HG03097 (cell line): ENCODE results near the gene PDE4C.

Experiments used
- ATAC-seq: cut with Tn5 transposase; IDR thresholded peaks from one replicate; pipeline ENCODE4 v1.9.1; 2021; ENCODE audit not compliant: unreplicated experiment, low FRiP score

PDE4C gene

DNA sequence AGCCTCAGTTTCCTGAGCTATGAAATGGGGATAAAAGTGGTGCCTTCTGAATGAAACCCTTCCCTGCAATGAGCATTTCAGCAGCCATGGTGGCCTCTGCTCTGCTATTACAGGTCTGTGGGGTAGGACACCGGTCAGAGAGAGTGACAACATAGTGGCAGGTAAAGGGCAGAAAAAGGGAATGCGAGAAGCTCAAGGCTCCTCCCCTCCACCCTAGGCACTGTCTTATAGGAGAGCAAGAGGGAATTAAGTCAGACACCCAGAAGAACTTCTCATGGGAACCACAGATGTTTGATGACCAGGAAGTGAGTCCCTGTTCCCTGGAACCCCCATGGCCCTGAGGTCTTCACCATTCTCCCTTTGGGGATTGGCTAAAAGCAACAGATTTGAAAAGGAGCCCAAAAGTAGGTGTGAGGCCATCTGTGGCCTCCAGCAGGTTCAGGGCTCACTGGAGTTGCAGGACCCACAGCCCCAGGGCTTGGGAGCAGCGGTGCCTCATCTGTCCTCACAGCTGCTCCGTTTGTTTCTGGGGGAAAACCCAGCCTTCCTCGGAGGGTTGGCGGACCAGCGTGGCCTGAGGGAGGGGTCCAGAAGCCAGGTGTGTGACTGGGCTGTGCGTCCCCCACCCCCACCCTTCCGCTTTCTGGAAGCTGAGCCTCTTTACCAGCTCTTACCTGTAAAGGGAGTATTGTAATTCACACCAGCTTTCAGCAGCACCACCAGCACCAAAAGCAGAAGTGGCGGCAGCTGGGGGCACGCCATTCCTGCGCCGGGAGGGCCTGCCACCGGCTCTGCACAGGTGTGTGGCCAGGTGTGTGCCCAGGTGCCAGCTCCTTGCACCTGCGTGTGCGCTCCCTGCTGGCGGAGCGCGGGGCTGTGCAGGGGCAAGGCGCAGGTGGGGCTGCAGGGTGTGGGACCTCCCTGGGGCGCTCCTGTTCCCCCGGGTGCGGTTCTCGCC, 28.6 kb upstream of the PDE4C start:
- no peak for ATAC-seq

DNA sequence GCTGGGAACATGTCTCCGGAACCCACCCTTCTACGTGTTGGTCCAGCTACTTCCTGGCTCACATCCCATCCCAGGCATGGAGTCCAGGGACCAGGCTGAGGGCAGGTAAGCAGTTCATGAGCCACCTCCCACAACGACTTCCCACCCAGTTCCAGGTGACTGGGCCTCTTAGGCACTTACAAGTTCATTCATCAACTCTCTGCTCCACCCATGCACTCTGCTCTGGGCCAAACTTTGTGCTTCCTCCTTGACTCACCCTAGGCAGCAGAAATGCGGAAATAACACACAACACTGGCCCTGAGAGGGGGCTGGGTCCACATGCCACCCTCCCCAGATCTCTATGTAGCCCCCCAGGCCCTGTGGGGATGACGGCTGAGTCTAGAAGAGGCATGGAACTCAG, 27.5 kb upstream of the PDE4C start:
- ATAC-seq, result no peak

DNA sequence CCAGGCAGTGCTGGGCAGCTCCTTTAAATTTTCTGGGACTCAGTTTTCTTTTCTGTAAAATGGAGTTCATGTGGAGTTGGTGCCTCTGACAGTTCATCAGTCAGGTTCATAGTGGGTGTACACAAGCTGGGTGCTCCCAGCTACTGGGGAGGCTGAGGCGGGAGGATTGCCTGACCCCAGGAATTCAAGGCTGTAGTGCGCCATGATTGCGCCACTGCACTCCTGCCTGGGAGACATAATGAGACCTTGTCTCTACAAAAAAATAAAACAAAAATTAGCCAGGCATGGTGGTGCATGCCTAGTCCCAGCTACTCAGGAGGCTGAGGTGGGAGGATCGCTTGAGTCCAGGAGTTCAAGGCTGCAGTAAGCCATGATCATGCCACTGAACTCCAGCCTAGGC, 26.9 kb upstream of the PDE4C start:
- no peak for ATAC-seq

DNA sequence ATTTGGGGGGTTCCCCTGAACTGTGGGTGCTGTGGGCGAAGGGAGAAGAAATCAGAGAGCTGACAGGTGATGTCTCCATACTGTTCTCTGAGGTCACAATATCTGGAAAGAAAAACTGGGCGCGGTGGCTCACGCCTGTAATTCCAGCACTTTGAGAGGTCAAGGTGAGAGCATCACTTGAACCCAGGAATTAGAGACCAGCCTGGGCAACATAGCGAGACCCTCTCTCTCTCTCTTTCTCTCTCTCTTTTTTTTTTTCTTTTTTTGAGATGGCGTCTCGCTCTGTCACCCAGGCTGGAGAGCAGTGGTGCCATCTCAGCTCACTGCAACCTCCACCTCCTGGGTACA, 26.1 kb upstream of the PDE4C start:
- no peak for ATAC-seq

DNA sequence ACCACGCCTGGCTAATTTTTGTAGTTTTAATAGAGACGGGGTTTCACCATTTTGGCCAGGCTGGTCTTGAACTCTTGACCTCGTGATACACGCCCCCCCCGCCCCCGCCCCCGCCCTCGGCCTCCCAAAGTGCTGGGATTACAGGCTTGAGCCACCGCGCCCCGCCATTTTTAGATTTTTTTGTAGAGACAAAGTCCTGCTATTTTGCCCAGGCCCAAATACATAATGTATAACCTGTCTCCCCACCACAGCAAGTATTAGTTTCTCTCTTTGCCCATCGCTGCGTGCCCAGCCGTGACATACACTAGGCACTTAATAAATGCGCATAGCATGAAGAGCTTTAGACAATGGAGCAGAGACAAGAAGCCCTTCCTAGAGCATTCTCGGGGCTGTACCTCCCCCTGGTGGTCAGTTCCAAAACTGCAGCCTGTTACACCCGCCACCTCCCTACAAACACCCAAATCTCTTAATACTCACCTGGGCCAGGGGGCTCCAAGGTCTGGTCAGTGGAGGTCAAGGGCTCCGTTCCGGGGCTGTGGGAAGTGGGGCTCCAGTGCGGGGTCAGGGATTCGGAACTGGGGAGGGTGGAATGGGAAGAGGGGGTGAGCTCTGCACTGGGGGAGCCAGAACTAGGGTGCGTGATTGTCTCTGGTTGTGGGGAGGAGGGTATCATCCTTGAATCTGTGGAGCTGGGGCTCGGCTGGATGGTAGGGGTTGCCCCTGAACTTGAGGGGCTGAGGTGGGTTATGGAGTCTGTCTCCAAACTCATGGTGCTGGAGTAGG, 25.5 kb upstream of the PDE4C start:
- ATAC-seq, result no peak

DNA sequence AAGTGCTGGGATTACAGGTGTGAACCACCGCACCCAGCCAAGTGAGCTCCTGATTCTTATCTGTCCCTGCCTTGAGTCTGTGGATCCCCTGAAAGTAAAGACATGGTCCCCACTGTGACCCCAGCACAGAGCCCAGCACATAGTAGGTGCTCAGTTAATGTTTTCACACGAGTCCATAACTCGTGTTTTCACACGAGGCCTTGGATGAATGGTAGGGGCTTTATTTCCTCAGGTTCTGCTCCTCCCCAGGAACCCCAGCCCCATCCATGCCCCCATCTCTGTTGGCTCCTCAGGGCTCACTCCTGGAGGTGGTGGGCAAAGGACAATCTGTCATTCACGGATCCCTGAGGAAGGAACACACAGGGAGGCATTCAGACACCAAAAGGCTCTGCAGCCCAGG, 23.6 kb upstream of the PDE4C start:
- no peak for ATAC-seq

DNA sequence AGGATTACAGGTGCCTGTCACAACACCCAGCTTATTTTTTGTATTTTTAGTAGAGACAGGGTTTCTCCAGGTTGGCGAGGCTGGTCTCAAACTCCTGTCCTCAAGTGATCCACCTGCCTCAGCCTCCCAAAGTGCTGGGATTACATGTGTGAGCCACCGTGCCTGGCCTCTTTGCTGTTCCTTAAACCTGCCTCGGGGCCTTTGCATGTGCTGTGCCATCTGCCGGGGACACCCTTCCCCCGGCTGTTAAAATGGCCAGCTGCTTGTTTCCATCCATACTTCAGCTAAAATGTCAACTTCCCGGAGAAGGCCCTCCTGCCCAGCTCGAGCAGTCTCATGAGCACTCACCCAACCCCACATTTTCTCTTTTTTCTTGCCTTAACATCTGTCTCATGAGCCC, 19.1 kb upstream of the PDE4C start:
- ATAC-seq, result no peak

DNA sequence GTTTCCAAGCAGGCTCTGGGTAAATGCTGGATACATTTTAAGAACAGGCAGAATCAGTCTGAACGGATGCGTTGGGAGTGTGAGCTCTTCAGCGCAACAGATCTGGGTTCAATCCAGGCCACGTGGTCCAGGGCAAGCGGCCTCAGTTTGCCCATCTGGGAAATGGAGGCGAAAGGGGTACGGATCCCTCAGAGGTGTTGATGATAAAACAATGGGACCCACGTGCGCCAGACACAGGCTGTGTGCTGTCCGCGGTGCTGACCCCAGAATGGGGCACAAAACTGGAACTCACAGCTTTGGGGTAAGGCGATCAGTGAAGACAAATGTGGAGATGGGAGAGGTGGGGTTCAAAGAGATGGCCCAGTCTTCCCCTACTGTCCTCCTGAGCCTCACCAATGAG, 13.1 kb upstream of the PDE4C start:
- ATAC-seq, result no peak

DNA sequence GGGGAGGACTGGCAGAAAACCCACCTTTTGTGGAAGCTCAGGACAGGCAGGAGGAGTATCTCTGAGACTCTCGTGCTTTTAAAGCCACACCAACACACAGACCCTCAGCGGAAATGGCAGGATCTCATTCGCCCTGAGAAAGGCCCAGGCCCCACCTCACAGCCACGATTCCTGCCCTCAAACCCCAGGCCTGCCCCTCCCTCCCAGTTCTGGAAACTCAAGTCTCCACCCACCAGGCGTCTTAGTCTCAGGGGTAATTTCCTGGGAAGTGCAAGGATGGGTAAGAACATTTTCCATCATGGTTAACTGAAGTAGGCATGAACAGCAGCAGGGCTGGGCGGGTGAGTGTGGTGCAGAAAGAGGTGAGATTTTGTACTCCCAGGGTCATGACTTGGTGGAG, 8.0 kb upstream of the PDE4C start:
- ATAC-seq, result no peak

DNA sequence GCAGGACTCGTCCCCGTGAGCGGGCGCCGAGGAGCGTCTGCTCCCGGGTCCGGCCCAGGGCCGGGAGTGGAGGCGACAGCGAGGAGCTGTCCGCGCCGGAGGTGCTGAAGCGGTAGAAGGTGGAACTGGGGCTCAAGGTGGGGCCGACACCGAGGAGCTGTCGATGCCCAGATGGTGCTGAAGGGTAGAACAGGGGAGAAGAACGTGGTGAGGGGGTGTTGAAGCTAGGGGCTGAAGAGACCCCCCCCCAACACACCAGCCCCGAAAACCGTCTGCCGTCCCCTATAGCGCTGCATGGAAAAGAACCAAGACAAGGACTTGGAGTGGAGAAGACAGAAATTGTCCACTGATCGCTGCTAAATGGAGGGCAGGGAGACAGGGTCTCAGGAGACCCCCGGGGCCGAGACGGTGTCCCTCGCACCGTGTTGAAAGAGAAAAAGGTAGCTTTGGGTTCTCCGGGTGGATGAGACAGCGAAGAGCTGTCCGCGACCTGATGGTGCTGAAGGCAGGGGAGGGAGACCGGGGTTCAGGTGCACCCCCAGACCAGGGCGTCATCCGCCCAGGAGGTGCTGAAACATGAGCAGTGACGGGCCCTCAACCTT, 7.1 kb upstream of the PDE4C start:
- no peak for ATAC-seq

DNA sequence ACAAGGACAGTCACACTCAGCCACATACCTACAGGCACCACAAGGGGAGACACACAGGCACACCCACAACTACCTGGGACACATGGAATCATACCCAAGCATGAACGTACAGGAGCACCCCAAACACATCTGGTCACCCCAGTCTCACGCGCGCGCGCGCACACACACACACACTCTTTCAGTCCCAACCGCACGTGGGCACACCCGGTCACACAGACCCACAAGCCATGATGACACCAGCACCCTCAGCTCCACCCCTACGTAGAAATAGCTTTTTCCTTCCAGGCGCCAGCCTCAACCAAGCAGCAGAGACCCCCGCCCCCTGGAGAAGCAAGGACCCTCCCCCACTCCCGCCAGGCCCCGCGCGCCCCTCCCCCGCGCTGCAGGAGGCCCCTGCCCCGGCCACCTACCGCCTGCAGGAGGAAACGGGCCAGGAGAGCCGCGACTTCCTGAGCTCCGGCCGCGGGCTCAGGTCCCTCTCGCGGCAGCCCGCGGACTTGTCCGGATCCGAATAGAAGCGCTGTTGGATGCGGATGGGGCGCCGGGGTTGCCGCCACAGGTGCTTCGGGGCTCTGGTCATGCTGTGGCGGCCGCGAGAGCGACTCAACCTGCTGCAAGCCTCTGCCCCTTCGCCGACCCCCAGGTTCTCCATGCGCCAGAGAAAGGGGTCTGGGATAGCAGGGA, 6.4 kb upstream of the PDE4C start:
- no peak for ATAC-seq

DNA sequence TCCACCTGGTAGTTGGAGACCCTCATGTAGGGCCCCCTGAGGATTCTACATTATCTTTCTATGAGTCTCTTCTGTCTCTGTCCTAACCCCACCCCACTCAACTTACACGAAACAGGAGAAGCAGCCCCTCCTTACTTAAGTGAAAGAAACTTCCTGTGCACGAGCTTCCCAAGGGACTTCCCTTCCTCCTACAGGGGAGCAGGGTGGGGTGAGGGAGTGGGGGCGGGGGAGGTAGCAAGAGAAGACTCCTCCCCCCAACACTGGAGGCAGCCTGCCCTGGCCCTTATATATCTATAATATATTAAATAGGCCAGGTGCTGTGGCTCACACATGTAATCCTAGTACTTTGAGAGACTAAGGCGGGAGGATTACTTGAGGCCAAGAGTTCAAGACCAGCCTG, 5.5 kb upstream of the PDE4C start:
- ATAC-seq, result no peak

DNA sequence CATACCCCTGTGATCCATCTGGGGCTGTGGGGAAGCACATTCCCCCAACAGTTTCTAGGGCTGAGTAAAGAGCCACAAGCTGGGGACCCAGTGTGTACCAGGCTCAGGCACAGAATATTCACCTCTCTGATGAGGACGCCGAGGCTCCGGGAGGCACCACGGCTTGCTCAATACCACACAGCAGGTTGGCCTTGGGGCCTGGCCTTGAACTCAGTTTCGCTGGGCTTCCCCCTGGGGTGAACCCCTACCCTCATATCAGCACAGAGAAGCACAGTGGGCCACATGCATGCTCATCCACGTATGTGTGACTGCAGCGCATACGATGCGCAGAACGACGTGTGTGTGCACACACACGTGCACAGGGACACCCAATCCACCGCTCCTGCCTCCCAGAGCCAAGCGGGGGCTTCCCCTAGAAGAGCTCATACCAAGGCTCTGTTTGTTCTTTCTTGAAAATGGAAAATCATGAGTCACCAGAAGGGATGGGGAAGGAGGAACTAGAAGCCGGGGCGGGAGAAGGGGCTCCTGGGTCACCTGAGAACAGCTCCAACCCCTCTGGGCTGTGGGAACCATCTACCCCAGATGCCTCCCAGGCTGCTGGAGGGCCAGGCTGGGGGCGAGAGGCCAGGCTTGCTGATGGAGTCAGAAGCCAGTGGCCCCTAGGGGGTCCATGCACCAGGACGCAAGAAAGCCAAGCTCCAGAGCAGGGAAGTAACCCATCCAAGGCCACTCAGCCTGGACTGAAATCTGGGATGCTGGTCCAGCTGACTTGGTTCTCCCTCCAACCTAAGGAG, 4.9 kb upstream of the PDE4C start:
- no peak for ATAC-seq

DNA sequence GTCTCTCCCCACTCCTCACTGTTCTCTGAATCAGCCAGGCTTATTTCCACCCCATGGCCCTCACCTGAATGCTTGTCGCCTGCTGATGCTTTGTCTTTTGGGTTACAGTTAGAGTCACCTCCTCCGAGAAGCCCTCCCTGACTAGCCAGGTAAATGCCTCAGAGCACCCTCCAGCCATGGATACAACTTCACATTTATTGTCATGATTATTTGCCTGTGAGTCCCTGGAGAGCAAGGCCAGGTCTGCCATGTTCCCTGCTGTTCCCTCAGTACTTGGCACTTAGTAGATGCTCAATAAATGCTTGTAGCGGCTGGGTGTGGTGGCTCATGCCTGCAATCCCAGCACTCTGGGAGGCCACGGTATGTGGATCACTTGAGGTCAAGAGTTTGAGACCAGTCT, 3.7 kb upstream of the PDE4C start:
- ATAC-seq, result no peak

DNA sequence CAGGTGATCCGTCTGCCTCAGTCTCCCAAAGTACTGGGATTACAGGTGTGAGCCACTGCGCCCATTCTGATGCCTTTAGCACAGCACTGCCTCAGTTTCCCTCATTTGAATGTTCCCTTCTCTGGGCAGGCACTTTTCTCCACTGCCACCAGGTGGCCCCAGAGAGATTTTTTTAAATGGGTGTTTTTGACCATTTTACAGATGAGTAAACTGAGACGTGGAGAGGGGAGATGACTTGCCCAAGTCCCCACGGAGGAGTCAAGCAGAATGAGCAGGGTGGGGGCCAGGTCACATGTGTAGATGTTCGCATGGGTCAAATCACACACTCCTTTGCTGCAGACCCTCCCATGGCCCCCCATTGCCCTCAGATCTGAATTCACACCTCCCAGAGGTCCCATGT, 3.2 kb upstream of the PDE4C start:
- no peak for ATAC-seq

DNA sequence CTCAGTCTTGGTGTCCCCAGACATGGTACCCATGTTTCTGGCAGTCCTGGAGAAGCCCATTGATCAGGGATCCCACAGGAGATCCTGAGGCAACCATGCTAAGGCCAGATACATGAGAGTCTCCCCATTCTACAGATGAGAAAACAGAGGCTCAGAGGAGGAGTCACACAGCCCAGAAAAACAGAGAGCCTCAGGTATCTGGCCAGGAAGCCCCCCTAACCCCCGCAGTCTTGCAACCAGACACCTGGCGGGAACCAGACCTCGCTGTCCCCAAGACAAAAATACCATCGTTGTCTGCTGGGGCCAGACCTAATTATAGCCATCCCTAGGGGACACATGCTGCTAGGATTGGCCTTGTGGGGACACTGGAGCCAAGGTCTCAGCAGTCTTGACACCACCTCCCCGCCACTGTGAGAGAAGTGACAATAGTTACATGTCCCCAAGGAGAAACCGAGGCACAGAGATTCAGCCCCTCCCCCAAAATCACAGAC, 1.6 kb upstream of the PDE4C start:
- no peak for ATAC-seq

DNA sequence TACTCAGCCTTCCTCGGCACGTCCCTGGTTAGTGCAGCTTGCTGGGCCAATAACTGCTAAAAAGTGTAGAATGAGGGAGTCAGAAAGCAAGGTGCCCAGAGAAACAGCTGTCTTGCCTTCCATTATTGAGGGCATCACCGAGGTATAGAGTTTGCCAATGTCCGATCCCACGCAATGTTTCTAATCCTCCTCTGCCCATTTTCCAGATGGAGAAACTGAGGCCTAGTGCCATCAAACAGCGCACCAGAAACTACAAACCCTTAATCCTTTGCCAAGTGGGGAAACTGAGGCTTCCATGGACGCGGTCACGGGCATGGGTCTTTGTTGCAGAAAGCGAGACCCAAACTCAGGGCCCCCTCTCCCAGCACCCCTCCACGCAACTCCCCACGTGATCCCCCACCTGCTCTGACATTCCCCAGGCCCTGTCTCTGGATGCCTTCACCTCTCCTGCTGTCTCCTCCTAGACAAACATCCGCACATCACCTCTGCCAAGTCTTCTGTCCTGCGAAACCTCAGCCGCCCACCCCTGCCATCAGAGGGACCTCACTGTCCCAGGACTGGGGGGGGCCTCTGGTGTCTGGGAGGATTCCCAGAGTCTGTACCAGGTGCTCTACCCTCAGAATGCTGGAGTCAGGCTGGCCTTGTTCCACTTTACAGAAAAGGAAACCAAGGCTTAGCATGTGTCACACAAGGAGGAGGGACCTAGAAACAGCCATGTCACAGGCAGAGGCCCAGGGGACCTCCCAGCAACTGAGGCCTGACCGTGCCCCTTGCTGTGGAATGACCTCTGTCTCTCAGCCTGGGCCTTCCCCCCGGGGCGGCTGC, 930 bp upstream of the PDE4C start:
- ATAC-seq, result no peak

DNA sequence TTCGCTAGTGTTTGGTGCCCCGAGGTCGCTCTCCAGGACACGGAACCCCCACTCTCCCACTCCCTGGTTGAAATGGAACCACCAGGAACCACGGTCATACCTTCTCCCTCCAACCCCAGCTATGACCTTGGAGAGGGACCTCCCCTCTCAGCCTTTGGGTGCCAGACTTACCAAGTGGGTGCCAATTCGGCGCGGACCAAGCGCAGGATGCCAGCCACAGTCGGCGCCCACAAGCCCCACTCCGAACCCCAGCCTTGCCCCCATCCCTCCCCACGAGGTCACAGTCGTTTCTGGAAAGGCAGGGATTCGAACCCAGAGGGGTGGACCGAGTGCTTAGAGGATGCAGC, 910 bp downstream of the PDE4C start:
- ATAC-seq, result no peak
